NCI-H1092 (cell line): Measurements from ENCODE around the gene NOL4L.

Source experiments
- DNase-seq: peaks from one replicate; lab custom pipeline; 2025; lab: John Stamatoyannopoulos, UW

Gene NOL4L

GRCh38 chr20:32585011-32585585 is at the start of gene NOL4L:
Gene NOL4L (minus strand): TSS chr20:32585333. CDS start chr20:32584890, 443 bp downstream.
- no peak for DNase-seq

GRCh38 chr20:32634041-32634805 is 49.1 kb upstream of the NOL4L start:
- DNase-seq: no peak

- DNase-seq: no peak
Observed at GRCh38 chr20:32632461-32633354, 47.6 kb upstream of the NOL4L start.

- DNase-seq: no peak
Observed at GRCh38 chr20:32631933-32632460, 46.9 kb upstream of the NOL4L start.

GRCh38 chr20:32629813-32630212 is 44.7 kb upstream of the NOL4L start:
- no peak for DNase-seq

GRCh38 chr20:32628960-32629530 is 43.9 kb upstream of the NOL4L start:
- no peak for DNase-seq

- peak; percentile 92 for DNase-seq
Observed at GRCh38 chr20:32626859-32627636, 41.9 kb upstream of the NOL4L start.

- DNase-seq: no peak
Observed at GRCh38 chr20:32626407-32626806, 41.3 kb upstream of the NOL4L start.

GRCh38 chr20:32625996-32626395 is 40.9 kb upstream of the NOL4L start:
- DNase-seq: no peak

GRCh38 chr20:32624687-32625345 is 39.7 kb upstream of the NOL4L start:
- DNase-seq: no peak

GRCh38 chr20:32623667-32624157 is 38.6 kb upstream of the NOL4L start:
- DNase-seq: no peak

GRCh38 chr20:32622585-32623468 is 37.7 kb upstream of the NOL4L start:
- no peak for DNase-seq

GRCh38 chr20:32621891-32622584 is 36.9 kb upstream of the NOL4L start:
- DNase-seq: no peak

GRCh38 chr20:32621071-32621890 is 36.1 kb upstream of the NOL4L start:
- no peak for DNase-seq

GRCh38 chr20:32619586-32619985 is 34.5 kb upstream of the NOL4L start:
- DNase-seq: no peak

- no peak for DNase-seq
Observed at GRCh38 chr20:32614772-32615171, 29.6 kb upstream of the NOL4L start.

GRCh38 chr20:32614303-32614702 is 29.2 kb upstream of the NOL4L start:
- DNase-seq: no peak
